Fibroblast of peridontal ligament (primary cell): ENCODE measurements around the gene MYO3B.
"Not testable (repeated sequence)": the region's sequence is repeated elsewhere in the genome, so short reads cannot be mapped to it uniquely, and the experiment has no call there.

Source experiments
- DNase-seq: peaks from one replicate; pipeline ENCODE4 v3.0.0-alpha.2; 2010; ENCODE audit errors: extremely low read depth

Gene MYO3B

DNA sequence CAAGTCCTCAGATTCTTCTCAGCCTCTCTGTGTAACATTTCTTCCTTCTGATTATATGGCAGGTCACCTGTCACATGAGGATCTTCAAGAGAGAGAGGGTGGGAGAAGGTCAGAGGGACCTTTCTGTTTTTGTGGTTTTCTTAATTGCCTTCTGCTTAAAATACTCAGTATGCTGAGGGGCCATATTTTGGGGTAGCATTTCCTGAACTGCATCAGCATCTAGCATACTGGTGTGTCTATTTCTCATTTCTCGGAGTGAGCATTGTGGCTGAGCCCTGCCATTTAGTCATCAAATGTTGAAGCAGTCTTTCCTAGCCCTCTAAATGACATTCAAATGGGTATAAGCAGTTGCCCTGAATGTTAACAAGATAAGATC lies 162.7 kb downstream of the MYO3B start:
- DNase-seq = no peak

DNA sequence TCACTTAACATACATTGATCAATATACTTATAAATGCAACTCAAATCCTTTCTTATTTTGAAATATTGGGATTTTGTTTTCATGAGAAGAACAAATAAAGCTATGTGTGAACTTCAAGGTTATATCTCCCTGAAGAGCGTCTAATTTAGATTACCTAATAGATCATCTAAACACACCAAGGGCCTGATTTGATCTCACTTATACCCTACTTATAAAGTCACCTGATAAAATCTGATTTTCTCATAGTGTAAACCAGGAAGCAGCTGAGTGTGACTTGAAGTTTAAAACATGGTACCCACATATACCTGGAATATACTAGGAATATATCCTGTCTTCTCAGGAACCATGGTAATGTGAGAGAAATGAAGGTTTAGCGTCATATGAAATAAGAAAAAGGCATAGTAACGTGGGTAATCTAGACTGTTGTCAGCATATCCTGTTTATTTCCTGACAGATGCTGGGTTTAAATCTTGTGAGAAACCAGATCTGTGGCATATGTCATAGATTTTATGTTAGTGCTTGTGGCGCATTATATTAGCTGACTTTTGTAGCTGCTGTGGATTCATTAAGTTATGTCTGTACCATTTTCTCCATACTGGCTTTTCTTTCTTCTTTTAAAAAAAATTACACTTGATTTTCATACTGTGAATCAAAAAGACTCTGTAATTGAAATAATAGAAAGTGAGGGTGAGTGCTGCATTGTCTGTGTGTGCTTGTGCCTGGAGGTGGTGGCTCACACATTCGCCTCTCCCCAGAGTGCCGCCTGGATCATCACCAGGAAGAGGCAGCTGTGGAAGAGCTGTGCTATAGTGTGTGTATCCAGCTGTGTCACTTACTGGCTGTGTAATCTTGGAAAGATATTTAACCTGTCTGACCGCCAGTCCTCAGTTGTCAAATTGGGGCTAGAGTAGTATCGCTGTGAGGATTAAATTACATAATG lies 164.0 kb downstream of the MYO3B start:
- DNase-seq = no peak

DNA sequence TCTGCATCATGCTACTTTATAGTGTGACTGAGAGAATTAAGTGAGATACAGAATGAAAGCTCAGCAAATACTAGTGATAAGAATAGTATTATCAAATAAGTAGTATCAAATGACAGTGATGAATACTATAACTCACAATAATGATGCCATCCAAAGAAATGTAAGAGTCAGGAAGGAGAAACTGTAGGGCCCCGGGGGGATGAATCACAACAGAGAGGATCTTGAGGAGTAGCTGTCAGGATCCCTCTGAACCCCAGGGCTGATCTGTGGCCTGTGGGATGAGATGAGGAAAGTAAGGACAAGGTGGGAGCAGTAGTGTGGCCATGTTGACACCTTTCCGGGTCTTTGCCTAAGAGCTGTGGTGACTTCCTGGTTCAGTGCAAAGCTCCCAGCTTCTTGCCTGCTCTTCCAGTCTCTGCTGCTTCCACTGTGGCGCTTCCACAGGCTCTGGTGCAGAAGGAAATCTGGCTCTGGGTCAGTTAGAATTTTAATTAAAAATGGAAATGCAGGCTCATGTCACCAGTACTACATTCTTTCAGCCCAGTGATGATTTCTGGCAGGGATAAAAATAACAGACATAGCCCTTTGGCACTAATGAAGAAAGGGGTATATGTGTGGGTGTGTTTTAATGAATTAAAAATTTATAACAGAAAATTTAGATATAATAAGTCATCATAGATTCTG lies 166.9 kb downstream of the MYO3B start:
- no peak for DNase-seq

DNA sequence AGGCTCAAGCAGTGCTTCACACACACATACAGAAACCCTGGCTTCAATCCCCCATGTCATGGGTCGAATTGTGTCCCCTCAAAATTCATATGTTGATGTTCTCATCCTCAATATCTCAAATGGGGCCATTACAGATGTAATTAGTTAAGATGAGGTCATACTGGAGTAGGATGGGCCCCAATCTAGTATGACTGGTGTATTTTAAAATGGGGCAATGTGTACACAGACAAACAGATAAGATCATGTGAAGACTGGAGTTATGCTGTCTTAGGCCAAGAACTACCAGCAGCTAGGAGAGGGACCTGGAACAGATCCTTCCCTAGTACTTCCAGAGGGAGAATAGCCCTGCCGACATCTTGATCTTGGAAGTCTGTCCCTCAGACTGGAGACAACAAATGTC lies 167.7 kb downstream of the MYO3B start:
- DNase-seq = no peak

DNA sequence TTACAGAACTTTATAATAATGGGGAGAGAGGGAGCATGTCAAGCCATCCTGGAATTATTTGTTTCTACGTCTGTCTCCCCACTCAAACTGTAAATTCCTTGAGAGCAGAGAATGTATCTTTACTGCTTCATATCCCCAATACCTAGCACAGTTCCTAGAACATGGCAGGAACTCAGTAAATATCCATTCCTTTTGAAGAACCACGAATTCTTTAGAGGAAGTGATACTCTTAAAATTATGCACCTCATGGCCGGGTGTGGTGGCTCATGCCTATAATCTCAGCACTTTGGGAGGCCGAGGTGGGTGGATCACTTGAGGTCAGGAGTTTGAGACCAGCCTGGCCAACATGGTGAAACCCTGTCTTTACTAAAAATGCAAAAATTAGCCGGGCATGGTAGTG lies 171.3 kb downstream of the MYO3B start:
- DNase-seq = not testable (repeated sequence)

DNA sequence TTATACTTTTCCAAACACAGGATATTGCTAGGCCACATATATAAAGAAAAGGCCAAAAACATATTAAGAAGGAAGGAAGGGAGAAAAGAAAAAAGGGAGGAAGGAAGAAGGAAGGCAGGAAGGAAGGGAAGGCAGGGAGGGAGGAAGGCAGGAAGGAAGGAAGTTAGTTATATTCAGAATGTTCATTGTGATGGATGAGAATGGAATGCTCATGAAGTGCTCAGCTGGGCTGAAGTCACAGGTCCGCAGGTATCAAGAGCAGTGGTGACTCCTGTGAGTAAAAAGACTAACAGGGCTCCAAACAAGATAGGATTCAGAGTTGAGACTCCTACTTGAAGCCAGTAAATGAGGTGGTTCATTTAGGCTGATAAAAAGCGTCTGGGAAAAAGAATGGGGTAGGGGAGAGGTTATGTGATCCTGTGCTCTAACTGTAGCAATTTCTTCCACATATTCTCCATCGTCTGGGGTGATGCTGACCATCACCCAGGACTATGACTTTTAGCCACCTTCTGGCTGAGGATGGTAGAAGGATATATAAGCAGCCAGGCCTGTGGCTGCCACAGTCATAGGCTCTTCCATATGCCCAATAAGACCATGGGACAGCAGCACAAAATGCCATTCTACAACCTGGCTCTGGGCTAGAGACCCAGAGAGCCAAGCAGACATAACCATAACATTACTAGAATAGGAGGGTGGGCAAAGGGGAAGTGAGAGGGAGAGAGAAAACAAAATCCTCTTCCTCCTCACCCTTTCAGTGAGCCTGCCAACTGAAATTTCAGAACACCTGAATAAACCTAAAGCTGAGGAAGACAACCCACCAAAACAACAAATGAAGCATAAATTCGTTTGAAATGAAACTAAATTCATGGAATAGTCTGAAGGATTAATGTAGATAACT lies 173.2 kb downstream of the MYO3B start:
- no peak for DNase-seq

DNA sequence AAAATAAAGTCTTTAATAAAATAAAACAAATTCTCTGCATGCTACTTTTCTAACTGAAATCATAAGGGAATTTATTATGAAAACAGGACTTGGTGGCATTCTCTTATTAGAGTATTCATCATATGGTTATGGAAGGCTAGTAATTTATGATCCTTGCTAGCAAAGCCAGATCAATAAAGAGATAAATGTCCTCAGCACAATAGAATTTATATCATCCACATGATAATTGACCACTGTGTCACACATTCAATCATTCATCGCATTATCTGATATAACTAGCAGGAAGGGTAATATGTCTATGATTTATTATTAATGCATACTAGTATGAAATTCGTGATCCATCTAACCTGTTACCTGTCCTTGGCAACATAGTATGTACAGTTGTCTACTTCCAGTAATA lies 175.8 kb downstream of the MYO3B start:
- no peak for DNase-seq

DNA sequence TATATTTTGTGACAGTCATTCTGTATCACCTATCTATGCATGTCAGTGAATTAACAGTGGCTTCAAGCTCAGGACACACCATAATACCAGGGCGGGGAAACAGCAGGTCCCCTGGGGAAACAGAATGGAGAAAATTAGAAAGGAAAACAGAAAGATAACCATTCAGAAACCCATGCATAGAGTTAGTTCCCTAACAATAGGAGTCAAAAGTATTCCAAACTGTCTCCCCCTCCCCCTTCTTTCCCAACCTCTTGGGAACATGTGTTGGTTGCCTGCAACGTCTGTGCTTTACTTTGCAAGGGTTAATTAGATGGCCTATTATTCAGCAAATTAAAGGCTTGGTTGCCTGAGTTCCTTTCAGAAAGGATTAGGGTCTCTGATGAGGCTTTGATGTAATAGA lies 176.4 kb downstream of the MYO3B start:
- DNase-seq = no peak

DNA sequence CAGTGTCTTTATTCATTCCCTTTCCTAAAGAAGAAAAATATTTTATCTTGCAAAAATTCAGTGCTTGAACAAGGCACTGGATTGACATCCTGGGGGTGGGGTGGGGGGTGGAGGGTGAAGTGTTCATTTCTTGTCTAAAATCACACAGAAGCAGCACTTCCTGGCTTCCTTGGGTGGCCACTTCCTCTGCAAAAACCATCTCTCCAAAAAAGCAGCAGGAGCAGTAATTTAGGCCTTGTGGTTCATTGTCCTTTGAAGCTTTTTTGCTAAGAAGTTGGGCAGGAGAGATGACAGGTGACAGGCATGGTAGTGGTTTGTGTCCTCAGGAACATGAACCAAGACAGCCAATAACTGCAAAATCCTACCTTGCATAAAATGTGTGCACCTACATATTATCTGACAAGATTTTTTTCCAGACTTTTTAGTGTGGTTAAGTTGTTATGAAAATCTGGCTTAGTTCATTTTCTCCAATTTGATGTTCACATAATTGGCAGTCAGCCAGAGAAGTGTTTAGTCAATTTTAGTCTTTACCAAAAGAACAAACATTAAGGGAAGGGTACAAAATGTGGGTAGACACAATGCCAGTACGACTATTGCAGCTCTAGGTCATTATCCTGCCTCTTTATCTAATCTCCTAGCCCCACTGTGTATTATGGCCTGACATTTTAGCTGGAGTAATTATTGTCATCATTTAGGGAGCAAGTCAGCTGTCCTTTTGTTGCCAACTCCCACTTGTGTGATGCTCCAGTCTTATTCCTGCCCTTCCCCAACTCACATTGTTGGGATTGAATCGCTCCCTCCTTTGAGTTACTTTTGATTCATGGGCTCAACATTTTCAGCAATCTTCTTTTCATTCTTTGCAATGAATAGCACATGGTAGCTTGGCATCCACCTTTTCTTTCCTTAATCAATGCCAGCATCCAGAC lies 177.2 kb downstream of the MYO3B start:
- DNase-seq = no peak

DNA sequence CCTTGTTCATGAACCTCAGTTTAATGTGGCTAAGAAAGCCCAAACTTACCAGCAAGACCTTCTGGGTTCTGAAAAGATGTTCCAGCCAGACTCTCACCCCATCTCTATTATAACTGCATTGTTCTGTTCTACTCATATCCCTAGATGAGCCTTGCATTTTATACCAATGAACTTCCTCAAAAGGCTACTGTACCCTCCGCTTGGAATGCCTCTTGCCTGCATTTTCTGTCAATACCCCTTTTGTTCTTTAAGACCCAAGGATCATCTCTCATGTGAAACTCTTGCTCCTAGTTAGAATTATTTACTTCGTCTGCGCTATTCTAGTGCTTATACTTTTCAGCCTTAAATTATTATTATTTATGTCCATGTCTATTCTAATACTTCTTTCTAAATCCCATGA lies 181.5 kb downstream of the MYO3B start:
- DNase-seq = no peak

DNA sequence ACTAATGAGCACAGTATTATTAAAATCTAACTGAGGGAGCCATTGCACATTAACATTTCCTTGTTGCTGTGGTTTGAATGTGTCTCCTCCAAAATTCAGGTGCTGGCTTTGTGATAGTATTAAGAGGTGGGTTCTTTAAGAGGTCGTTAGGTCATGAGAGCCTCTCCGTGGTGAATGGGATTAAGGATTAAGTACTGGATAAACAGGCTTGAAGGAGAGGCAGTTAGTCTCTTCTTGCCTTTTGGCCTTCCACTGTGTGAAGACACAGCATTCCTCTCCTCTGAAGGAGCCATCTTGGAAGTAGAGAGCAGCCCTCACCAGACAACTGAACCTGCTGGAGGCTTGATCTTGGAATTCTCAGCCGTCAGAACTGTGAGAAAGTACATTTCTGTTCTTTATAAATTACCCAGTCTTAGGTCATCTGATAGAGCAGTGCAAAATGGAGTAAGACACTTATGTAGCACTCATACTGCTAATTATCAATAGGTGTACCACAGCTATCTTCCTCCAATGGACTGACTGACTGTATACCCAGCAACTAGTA lies 182.7 kb downstream of the MYO3B start:
- DNase-seq = no peak

DNA sequence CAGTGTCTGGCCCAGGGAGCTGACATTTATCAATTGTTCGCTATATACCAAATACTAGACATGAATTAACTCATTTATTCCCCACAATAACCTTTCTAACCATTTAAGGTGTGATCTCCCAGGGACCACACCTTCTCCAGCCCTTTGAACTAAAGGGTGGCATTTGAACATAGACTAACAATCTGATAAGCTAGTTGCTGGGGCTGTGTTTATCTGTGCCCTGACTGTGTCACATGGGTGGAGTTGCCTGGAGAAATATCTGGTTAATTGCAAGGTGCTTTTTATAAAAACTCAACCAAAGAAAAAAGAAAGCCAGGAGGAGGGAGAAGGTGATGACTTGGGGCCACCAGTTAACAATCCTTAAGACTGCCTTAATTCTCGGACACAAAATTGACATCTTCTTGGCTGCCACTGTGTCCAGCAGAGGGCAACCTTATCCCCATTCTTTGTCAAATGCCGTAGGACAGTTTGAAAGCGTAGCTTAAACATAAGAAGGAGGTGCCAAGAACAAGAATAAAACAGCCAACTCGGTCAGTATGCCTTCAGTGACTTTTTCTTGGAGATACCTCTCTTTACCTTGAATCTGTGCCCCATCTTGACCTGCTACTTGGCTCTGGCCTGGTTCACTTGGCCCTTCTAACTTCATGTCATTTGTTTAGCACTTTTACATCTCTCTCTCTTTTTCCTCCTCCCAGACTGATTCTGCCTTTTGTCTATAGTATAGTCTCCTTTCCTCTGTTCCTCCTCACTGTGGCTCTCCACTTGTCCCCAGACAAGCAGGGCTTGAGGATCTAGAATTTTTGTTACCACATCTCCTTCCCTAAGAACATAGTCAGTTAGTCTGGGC lies 183.4 kb downstream of the MYO3B start:
- peak; percentile 50 for DNase-seq

DNA sequence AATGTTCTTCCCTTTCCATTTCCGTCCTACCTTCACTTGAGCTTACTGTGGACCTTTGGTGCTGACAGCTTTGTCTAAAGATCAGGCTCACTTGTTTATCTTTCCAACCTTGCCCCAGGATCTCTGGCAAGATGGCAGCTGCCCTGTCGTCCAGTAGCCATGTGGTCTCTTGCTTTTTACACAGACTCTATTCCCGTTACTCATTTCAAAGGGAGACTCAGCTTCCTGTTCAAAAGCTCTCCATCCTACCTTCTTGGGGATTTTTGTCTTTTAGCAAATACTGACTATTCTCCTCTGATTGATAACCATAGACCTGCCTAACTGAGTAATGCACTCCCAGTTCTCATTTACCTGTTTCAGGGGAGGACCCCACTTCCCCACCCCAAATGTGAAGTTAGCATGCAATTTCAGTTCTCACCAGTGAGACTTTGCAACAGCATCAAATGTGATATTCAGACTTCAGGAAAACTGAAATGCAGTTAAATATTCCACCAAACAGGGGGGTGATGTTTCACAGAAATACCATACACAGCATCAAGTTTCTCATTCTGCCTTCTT lies 184.4 kb downstream of the MYO3B start:
- DNase-seq = no peak

DNA sequence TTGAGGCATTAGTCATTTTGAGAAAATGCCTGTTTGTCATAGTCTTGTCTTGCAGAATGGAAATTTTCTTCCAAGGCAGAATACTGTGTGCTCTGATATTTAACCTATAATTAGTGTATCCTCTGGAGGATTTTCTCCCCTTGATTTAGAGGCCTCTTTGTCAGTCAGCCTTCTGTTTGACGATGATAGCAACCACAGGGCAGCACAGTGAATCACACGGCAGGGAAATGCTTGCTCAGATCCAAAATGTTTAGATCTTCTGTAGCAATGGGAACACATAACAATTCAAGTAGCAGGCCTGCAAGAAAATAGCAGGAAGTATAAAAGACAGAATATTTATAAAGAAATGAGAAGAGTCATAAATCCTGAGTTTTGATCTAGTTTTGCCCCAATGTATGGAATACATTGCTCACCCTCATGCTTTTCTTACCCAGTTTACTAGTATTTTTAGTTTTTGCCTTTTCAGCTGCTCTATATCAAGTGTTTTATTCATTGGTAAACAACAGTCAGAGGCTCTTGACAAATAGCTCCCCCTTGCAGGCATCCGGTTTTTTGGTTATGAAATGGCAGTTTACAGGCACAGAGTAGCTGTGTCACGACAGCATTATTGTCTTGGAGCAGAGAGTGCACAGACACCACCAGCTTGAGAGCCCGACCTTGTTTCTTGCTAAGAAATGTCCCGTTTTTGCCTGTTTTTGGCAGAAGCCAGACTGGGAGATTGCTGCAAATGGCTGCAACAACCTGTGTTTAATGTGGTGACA lies 185.1 kb downstream of the MYO3B start:
- peak; percentile 60 for DNase-seq

DNA sequence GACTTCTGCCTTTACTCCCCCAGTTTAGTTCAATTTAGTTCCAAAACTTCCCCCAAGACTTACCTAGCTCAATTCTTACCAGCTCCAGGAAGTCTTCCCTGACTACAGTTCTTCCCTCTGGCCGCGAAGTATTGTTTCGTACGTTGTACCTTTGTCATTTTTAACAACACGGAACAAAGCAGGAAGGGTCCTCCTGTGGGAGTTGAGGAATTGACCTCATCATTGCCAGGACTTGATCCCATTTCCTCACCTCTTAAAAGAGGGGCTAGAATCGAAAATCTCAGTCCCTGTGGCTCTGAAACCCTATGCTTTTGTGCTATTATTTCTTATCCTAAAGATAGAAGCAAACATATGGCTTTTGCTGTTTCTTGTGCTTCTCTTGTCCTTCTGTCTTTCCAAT lies 187.1 kb downstream of the MYO3B start:
- no peak for DNase-seq

DNA sequence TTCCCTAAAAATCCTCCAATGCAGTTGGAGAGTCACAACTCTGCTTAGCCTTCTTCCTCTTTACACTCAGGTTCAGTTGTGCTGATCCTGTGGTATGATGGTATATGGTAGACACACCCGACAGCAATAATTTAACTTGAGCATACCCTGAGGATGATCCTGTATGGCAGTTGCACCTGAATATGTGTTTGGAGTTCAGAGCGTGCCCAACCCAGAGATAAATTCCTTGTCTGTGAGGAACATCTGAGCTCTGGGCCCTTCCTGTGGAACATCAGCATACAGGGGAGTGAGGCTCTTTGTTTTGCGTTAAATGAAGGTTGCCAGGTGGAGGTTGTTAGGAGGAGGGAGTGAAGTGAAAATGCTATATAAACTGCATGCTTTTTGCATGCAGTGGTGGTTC lies 187.7 kb downstream of the MYO3B start:
- DNase-seq = no peak

DNA sequence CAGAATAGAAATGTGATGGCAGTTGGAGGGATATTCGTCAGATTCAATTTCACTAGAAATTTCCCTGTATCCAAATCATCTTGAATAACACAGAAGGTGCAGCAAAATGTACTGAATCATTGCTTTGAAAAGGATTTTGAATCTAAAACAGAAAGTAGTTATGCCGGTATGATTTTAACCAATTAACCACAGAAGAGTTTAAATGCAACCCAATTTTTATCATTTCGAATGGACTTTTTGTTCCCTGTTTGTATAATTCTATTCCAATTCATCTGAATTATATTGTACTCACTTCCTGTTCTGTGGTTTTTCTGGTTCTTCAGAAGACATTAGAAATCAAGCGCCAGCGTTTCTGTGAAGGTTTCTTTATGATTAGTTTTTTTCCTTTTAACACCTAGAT lies 190.4 kb downstream of the MYO3B start:
- DNase-seq = no peak

DNA sequence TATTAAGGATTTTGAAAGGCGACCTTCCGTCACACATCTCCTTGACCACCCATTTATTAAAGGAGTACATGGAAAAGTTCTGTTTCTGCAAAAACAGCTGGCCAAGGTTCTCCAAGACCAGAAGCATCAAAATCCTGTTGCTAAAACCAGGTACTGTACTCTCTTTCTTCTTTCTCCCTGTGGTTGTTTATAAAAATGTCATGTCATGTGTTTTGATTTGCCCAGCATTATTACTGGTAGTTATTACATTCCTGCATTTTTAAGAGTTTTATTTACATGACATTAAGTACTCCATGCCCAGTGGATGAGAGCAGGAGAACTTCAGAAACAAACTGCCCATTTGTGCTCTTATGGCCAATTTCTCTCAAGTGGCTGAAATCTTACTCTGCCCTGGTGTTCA lies 191.3 kb downstream of the MYO3B start:
- no peak for DNase-seq

DNA sequence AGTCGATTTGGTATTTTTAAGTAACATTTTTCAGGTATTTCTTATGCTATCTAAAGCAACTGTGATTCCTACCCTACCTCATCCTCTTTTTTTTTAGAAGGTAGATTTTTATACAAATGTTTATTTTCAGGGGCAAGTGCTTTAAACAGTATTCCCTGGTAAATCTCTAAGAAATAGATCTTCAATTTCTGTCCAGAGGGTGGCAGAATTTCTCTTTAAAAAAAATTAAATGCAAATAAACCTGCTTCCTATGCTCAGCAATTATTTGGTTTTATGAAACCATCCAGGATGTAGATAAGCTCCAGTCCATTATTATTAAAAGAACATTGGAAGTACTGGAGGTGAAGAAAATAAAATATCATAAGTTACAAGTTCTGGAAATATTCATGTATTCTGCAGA lies 191.9 kb downstream of the MYO3B start:
- peak; percentile 55 for DNase-seq
